HG03558 (cell line): Measurements from ENCODE around the gene POTEB3.
"Not testable (repeated sequence)": the region's sequence is repeated elsewhere in the genome, so short reads cannot be mapped to it uniquely, and the experiment has no call there.

Experiments
- ATAC-seq: cut with Tn5 transposase; IDR thresholded peaks from one replicate; pipeline ENCODE4 v1.9.1; 2021; ENCODE audit warnings: moderate number of reproducible peaks; ENCODE audit not compliant: unreplicated experiment; ENCODE audit errors: extremely low read depth

The POTEB3 gene

DNA sequence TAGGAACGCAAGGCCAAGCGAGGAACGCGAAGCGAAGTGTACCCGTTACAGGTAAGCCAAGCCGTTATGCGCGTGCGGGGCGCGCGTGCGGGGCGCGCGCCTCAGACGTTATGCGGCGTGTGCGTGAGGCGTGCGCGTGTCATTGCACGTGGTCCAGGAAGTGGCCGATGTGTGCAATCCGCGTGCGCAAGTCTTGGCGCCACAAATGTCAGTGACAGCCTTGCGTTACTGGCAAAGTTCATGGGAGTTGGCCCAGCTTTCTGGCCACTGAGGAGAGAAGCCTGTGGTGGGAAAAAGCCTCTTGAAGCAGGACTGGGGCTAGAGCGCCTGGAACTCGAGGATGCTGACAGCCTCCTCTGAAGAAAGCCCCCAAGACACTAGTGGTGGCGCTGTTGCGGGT, at the start of gene POTEB3:
POTEB3 (minus strand) TSS at position 101 of the 400 bp plus-strand sequence. CDS start 488 bp downstream, outside the sequence.
- ATAC-seq, result not testable (repeated sequence)

DNA sequence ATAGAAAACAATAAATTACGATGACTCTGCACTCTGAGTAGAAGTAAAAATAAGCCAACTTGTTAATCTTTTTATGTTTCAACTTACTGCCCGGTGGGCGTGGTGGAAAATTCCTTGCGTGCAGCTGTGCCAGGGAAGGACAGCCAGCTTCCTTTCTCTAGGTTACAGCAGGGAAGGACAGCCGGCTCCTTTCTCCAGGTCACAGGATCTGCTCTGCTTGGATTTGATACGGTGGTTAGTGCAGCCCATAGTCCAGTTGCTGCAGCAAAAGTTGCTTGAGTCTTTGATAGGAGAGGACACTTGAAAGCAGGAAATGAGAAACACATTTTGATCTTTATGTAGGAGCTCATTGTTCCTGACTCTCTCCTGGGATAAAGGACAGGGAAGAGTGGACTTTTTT, 13.4 kb upstream of the POTEB3 start:
- ATAC-seq, result not testable (repeated sequence)

DNA sequence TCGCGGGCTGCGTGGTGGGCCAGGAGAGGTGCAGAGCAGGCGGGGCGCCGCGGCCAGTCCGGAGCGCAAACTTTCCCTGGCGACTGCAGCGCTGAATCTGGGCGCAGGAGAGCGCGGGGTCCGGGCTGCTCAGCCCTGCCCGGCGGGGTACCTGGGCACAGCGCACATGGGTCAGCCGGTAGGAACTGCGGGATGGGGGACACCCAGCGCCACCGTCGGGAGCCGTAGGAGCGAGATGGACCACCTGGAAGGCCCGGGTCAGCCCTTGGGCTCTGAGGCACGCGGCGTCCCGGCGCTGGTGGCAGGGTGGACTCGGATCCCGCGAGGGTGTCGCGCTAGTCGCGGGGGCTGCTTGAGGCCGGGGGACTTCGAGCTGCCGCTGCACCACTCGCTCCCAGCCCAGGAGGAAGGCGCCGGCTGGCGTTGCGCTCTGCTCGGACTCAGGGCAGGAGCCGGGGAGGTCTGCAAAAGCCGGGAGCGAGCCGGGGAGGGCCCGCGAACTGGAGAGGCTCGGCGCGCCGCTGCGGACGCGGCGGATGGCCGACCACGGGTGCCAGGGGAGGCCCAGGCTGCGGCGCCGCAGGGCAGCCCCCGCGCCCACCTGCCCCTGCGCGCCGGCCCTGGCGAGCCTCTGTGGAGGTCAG, 11.7 kb upstream of the POTEB3 start:
- not testable (repeated sequence) for ATAC-seq

DNA sequence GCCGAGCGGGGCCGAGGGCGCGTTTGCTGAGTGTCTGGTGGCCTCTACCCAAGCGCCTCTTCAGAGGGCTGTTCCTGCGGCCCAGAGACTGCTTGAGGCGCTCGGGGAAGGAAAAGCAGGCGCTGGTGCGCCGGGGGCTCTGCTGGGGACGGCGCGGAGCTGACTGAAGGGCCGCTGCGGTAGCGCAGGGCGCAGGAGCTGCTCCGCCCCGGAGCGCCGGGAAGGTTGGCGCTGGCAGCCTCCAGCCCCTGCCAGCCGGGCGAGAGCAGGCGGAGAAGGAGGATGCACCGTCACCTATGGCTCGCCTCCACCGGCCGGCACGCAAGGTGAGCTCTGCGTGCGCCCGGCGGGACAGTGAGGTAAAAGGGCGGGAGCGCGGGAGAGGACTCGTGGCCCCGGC, 11.2 kb upstream of the POTEB3 start:
- not testable (repeated sequence) for ATAC-seq

DNA sequence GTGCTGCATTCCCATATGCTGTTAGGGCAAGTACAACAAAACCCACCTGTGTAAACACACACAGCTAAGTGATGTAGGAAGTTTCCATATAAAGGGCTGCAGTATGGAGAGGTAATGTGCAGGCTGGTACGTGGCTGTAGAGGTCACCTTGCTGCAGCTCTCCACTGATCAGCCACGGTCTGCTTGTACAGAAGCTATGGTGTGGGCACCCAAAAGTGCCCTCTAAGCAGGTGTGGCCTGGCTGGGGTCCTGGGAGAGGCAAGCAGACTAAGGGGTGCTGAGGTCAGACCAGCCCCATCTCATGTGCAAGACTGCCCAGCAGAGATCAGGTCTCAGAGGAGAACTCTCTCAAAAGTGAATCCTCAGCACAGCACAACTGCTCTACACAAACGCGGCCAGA, 32.9 kb downstream of the POTEB3 start:
- not testable (repeated sequence) for ATAC-seq

DNA sequence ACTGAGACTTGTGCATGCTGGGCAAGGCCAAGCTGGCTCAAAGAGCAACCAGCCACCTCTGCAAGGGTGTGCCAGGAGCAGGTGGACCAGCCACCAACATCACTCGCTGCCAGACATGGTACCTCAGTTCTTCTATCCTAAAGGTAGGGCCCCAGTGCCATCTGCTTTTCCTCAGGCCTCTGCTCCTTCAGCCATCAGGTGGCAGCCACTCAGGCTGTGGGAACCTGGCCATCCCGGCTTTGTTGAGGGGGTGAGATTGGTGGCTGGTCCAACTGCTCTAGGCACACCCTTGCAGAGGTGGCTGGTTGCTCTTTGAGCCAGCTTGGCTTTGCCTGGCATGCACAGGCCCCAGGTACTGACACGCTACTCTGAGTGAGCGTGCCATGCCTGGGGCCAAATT, 38.8 kb downstream of the POTEB3 start:
- not testable (repeated sequence) for ATAC-seq

DNA sequence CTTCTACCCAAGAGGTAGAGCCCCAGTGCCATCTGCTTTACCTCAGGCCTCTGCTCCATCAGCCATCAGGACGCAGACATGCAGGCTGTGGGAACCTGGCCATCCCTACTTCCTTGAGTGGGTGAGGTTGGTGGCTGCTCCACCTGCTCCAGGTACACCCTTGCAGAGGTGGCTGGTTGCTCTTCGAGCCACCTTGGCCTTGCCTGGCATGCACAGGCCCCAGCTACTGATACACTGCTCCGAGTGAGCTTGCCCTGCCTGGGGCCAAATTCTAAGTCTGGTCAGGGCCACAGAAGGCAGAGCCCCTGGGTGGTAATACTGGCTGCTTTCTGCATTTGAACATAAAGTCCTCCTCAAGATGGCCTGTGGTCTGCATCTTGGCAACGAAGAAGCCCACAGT, 41.2 kb downstream of the POTEB3 start:
- not testable (repeated sequence) for ATAC-seq

DNA sequence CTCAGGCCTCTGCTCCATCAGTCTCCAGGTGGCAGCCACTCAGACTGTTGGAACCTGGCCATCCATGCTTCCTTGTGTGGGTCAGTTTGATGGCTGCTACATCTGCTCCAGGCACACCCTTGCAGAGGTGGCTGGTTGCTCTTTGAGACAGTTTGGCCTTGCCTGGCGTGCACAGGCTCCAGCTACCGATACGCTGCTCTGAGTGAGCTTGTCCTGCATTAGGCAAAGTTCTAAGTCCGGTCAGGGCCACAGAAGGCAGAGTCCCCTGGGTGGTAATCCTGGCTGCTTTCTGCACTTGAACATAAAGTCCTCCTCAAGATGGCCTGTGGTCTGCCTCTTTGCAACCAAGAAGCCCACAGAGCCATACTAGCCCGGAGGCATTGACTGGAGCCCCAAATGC, 41.8 kb downstream of the POTEB3 start:
- not testable (repeated sequence) for ATAC-seq

DNA sequence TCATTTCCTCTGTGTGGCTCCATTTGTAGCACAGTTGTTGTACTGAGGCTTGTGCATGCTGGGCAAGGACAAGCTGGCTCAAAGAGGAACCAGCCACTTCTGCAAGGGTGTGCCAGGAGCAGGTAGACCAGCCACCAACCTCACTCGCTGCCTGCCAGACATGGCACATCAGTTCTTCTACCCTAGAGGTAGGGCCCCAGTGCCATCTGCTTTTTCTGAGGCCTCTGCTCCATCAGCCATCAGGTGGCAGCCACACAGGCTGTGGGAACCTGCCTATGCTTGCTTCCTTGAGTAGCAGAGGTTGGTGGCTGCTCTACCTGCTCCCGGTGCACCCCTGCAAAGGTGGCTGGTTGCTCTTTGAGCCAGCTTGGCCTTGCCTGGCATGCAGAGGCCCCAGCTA, 42.6 kb downstream of the POTEB3 start:
- ATAC-seq, result not testable (repeated sequence)

DNA sequence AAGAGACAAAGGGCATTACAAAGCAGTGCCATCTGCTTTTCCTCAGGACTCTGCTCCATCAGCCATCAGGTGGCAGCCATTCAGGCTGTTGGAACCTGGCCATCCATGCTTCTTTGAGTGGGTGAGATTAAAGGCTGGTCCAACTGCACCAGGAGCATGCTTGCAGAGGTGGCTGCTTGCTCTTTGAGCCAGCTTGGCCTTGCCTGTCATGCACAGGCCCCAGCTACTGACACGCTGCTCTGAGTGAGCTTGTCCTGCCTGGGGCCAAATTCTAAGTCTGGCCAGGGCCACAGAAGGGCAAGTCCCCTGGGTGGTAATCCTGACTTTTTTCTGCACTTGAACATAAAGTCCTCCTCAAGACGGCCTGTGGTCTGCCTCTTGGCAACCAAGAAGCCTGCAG, 43.1 kb downstream of the POTEB3 start:
- ATAC-seq, result not testable (repeated sequence)

DNA sequence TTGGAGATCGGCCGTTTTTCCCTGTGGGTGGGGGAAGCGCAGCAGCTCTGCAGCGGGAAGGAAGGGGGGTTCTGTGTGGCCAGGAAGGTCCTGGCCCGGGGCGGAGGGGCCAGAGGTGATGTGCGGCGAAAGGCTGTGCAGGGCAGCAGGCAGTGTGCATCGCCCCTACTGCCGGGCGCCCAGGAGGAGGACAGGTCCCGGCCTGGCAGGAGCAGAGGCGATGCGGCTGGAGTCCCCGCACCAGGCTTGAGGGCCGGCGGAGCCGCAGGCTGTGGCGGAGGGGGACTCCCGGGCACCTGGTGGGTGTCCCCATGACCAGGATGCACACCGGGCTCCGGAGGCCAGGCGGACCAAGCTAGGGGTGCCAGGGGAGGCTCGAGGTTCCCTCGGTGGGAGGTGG, 54.3 kb downstream of the POTEB3 start:
- not testable (repeated sequence) for ATAC-seq

DNA sequence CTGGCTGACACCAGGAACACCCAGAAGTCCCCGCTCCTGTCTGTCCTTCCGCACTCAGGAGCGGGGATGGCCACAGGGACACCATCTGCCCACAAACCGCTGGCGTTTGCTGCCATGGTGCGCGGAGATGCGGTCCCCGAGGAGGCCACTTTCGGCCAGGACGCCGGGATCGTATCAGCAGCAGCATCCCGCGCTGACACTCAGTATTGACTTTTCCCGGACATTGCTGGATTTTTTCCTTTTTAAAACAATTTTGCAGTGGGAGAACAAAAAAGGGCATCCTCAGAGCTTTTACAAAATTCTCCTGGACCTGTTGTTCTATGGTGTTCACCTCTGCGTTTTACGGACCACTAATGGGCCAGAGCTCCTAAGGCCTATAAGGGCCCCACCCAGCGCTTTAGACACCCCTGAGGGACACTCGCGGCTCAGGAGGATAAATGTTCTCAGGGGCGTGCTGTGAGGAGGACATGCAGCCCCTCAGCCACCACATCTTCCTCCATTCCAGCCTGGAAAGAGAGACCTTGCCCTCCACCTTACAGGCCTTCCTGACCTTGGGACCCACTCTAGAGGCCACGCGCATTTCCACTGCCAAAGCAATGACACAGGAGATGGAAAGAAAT, 56.3 kb downstream of the POTEB3 start:
- not testable (repeated sequence) for ATAC-seq

DNA sequence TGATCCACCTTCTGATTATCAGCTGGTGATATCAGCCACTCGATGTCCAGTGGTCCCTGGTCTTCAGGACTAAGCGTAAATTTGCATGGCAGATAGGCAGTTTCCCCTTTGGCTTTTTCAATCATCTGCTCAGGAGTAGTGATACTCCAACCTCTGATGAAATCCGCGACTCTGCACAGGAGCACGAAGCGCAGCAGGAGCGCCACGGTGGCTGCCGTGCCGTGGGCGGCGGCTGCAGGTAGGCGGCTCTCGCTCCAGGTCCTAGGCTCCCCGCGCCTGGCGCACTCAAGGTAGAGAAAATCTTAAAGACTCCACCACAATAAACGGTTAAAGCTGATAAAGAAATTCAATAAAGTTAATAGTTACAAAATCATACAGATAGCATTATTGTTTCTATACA, 66.6 kb downstream of the POTEB3 start:
- ATAC-seq, result not testable (repeated sequence)

DNA sequence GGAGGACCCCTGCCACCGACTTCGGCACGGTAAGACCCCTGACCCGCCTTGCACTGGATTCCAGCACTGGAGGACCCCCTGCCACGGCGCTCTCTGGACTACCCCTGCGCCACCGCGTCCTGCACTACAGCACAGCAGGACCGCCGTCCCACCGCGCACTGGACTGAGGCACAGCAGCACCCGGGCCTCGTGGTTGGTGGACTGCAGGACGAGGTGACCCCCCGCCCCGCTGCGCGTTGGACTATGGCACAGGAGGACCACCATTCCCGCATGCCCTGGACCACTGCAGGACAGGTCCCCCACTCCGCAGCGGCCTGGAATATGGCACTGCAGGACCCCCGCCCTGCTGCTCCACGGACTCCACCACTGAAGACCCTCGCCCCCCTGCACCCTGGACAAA, 71.1 kb downstream of the POTEB3 start:
- not testable (repeated sequence) for ATAC-seq

DNA sequence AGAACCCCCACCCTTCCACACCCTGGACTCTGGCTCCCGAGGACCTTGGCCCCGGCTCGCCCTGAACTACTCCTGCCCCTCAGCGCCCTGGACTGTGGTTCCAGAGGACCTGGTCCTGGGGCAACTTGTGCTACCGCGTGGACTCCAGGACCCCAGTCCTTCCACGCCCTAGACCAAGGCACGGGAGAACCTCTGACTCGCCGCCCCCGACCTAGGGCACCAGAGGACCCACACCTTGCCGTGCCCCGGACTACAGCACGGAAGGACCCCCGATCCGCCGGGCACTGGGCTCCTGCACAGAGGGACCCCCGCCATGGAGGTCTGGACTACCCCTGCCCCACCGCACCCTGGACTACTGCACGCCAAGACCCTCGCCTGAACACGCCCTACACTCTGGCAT, 71.7 kb downstream of the POTEB3 start:
- not testable (repeated sequence) for ATAC-seq
